Lower leg skin (tissue), 3 donors: ENCODE results near the gene TMEM38A.

Experiments
- POLR2A ChIP-seq, 2 donors: fragments of 450-650 bp; IDR thresholded peaks; one replicate each; pipeline ENCODE4 v1.6.1; 2016 to 2017; ENCODE audit warnings: antibody characterized with exemption in 2 of 2, mild to moderate bottlenecking in 1 of 2, moderate library complexity in 1 of 2
- TF ChIP-seq, protein P1 (sequence below), 3 donors: fragments of 450-650 bp; IDR thresholded peaks; one replicate each; pipeline ENCODE4 v1.5.1; 2016; ENCODE audit warnings: antibody characterized with exemption in 3 of 3, mild to moderate bottlenecking in 3 of 3, moderate library complexity in 2 of 3

DNA sequence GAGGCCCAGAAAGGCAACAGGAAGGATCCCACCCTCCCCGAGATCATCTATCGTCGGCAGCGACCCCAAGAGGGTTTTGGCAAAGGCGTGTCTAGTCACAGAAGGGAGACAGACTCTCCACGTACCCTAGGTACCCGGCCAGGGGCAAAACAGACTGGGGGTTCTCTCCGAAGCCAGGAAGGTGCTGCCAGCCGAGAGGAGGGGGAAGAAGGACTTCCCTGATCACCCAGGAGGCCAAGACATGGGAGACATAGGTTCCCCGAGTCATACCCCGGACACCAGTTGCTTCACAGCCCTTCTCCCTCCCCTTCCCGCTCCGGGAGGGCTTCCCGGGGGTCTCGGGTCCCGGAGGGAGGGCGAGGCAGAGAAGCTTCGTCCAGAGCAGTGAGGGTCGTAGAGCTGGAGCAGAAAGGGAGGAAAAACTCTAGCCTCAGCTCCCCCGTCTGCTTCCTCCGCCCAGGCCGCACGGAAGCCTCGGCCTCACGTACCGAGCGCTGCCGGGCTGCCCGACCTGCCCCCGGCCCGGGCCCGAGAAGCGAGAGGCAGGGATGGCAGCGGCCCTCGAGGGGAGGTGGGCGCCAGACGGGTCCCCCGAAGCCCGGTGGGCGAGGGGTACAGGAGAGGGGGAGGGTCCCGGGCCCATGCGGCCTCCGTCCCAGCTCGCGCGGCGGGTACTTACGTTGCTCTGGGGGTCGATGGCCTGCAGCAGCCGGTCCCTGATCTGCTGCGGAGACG, 33.6 kb upstream of the TMEM38A start:
- TF ChIP-seq POLR2A (IDR thresholded peaks at IDR 0.05): no peak
- TF ChIP-seq, protein P1, sequence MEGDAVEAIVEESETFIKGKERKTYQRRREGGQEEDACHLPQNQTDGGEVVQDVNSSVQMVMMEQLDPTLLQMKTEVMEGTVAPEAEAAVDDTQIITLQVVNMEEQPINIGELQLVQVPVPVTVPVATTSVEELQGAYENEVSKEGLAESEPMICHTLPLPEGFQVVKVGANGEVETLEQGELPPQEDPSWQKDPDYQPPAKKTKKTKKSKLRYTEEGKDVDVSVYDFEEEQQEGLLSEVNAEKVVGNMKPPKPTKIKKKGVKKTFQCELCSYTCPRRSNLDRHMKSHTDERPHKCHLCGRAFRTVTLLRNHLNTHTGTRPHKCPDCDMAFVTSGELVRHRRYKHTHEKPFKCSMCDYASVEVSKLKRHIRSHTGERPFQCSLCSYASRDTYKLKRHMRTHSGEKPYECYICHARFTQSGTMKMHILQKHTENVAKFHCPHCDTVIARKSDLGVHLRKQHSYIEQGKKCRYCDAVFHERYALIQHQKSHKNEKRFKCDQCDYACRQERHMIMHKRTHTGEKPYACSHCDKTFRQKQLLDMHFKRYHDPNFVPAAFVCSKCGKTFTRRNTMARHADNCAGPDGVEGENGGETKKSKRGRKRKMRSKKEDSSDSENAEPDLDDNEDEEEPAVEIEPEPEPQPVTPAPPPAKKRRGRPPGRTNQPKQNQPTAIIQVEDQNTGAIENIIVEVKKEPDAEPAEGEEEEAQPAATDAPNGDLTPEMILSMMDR (IDR thresholded peaks at IDR 0.05): no peak
